CD4-positive, alpha-beta T cell treated with Interleukin-17A for 1 hour (primary cell): ENCODE measurements around the gene KIAA0753.
"Not testable (repeated sequence)": the region's sequence is repeated elsewhere in the genome, so short reads cannot be mapped to it uniquely, and the experiment has no call there.

Experiments
- DNase-seq: peaks from one replicate; pipeline ENCODE4 v3.0.0-alpha.2; 2020

Gene KIAA0753

GRCh38 chr17:6668219-6668618, 27.7 kb upstream of the KIAA0753 start:
- no peak for DNase-seq

GRCh38 chr17:6667516-6667915, 27.0 kb upstream of the KIAA0753 start:
- DNase-seq, result no peak

GRCh38 chr17:6666557-6666956, 26.0 kb upstream of the KIAA0753 start:
- no peak for DNase-seq

GRCh38 chr17:6666077-6666521, 25.6 kb upstream of the KIAA0753 start:
- DNase-seq, result peak; percentile 64

GRCh38 chr17:6663200-6663599, 22.7 kb upstream of the KIAA0753 start:
- DNase-seq, result not testable (repeated sequence)

GRCh38 chr17:6661464-6661848, 20.9 kb upstream of the KIAA0753 start:
- DNase-seq, result no peak

GRCh38 chr17:6660805-6661463, 20.4 kb upstream of the KIAA0753 start:
- DNase-seq, result no peak

- DNase-seq, result no peak
These were observed 19.6 kb upstream of the KIAA0753 start for GRCh38 chr17:6660101-6660500.

- DNase-seq, result not testable (repeated sequence)
These were observed 17.9 kb upstream of the KIAA0753 start for GRCh38 chr17:6658411-6658810.

GRCh38 chr17:6657633-6658287, 17.2 kb upstream of the KIAA0753 start:
- no peak for DNase-seq

- peak; percentile 67 for DNase-seq
These were observed 16.5 kb upstream of the KIAA0753 start for GRCh38 chr17:6656797-6657632.

GRCh38 chr17:6655732-6656361, 15.3 kb upstream of the KIAA0753 start:
- not testable (repeated sequence) for DNase-seq

- DNase-seq, result no peak
These were observed 14.6 kb upstream of the KIAA0753 start for GRCh38 chr17:6654841-6655731.

GRCh38 chr17:6651919-6652452, 11.5 kb upstream of the KIAA0753 start:
- peak; percentile 52 for DNase-seq

- peak; percentile 97 for DNase-seq
These were observed 10.9 kb upstream of the KIAA0753 start, which contains the start of the genes C17orf100 and MED31 for GRCh38 chr17:6651354-6651918. Gene C17orf100 (plus strand): TSS chr17:6651762. CDS start chr17:6651914, 152 bp downstream. Gene MED31 (minus strand): TSS chr17:6651605. CDS start chr17:6651528, 77 bp downstream.

- peak; percentile 31 for DNase-seq
These were observed 7.7 kb upstream of the KIAA0753 start for GRCh38 chr17:6648181-6648580.

GRCh38 chr17:6643451-6644125, 3.1 kb upstream of the KIAA0753 start:
- no peak for DNase-seq

- DNase-seq, result no peak
These were observed 2.1 kb upstream of the KIAA0753 start for GRCh38 chr17:6642592-6642991.

- DNase-seq, result no peak
These were observed 844 bp upstream of the KIAA0753 start for GRCh38 chr17:6641247-6641863.
